Endothelial cell of umbilical vein (primary cell): ENCODE data around the gene DAPK3. TPM values are rescaled to one million over a fixed set of nuclear protein-coding genes. Genes with fewer than 3 reads are reported as not detected.

Experiments
- BruUV-seq: library from RNA; stranded (reverse); fragments of 400-500 nt; replicated peaks from 2 replicates; lab custom pipeline; 2021; lab: Mats Ljungman, UMichigan
- CTCF ChIA-PET: fragments of 300-600, 350-600 bp; sonication (Branson Sonifier 250); formaldehyde crosslinking; loops from one replicate; lab custom pipeline; 2021; ENCODE audit warnings: antibody characterized with exemption, inconsistent platforms; lab: Charles Lee
- POLR2A ChIA-PET: fragments of 300-600, 350-600 bp; sonication (Branson Sonifier 250); formaldehyde crosslinking; loops from one replicate; lab custom pipeline; 2021; ENCODE audit warnings: antibody characterized with exemption, inconsistent platforms; lab: Charles Lee
- DNase-seq: peaks from one replicate; pipeline ENCODE4 v3.0.0-alpha.2; 2011; ENCODE audit warnings: low read depth, low spot score
- FAIRE-seq: peaks from 2 replicates; lab custom pipeline; 2011; peaks lifted over from hg19 to GRCh38; lab: Jason Lieb, UNC
- H2AFZ ChIP-seq: 2 replicates; pipeline ENCODE4 v1.6.0; 2012; ENCODE audit warnings: low read depth, low read length, control low read depth, inconsistent platforms
- H3K27ac ChIP-seq: 2 replicates; pipeline ENCODE4 v1.5.1; 2011; ENCODE audit warnings: low read depth, mild to moderate bottlenecking, control low read depth, low read length, moderate library complexity; ENCODE audit not compliant: insufficient read depth
- H3K27me3 ChIP-seq, 2 experiments: 2 replicates each; pipeline versions ENCODE4 v1.6.0 to v1.6.1; 2011; ENCODE audit warnings: low read length in 2 of 2, mixed read lengths in 1 of 2; ENCODE audit not compliant: control insufficient read depth in 2 of 2, insufficient read depth in 2 of 2
- H3K36me3 ChIP-seq, 2 experiments: 2 replicates in 1 of 2; 3 replicates in 1 of 2; pipeline ENCODE4 v1.5.1; 2011; ENCODE audit warnings: low read length in 2 of 2, mild to moderate bottlenecking in 1 of 2, moderate library complexity in 1 of 2; ENCODE audit not compliant: control insufficient read depth in 2 of 2, insufficient read depth in 2 of 2; ENCODE audit errors: extremely low read depth in 1 of 2
- H3K4me1 ChIP-seq: 3 replicates; pipeline ENCODE4 v1.5.1; 2011; ENCODE audit warnings: mild to moderate bottlenecking, low read length; ENCODE audit not compliant: control insufficient read depth, insufficient read depth; ENCODE audit errors: extremely low read depth
- H3K4me2 ChIP-seq: 2 replicates; pipeline ENCODE4 v1.6.1; 2011; ENCODE audit warnings: low read length, control low read depth, mixed read lengths; ENCODE audit not compliant: insufficient read depth
- H3K4me3 ChIP-seq, 3 experiments: fragments of 200-600 bp in 1 of 3; sonication (generic), shearing (Covaris generic) in 1 of 3; replicated peaks in 1 of 3; 2 replicates each; pipeline ENCODE4 v1.5.1; 2011 to 2016; ENCODE audit warnings: control low read depth in 3 of 3, low read length in 3 of 3, mild to moderate bottlenecking in 2 of 3, inconsistent platforms in 1 of 3, low read depth in 1 of 3, moderate library complexity in 1 of 3; ENCODE audit not compliant: insufficient read depth in 1 of 3
- H3K79me2 ChIP-seq: 2 replicates; pipeline ENCODE4 v1.6.0; 2012; ENCODE audit warnings: low read length, inconsistent platforms; ENCODE audit not compliant: control insufficient read depth, insufficient read depth
- H3K9ac ChIP-seq: replicated peaks from 2 replicates; pipeline ENCODE3; 2011; ENCODE audit warnings: low read length, control low read depth; ENCODE audit not compliant: insufficient read depth; ENCODE audit errors: extremely low read depth
- H3K9me1 ChIP-seq: replicated peaks from 3 replicates; pipeline ENCODE4 v1.6.0; 2011; ENCODE audit warnings: mild to moderate bottlenecking, low read length; ENCODE audit not compliant: control insufficient read depth, insufficient read depth; ENCODE audit errors: extremely low read depth
- H3K9me3 ChIP-seq: replicated peaks from 2 replicates; pipeline ENCODE4 v1.5.1; 2012; ENCODE audit warnings: low read length, inconsistent platforms; ENCODE audit not compliant: control insufficient read depth, insufficient read depth
- H4K20me1 ChIP-seq: replicated peaks from 2 replicates; pipeline ENCODE3; 2011; ENCODE audit warnings: mild to moderate bottlenecking, low read length; ENCODE audit not compliant: control insufficient read depth, insufficient read depth; ENCODE audit errors: extremely low read depth
- EZH2 ChIP-seq: IDR thresholded peaks from 2 replicates; pipeline ENCODE4 v1.6.1; 2012; ENCODE audit warnings: borderline replicate concordance, low read depth, mild to moderate bottlenecking, moderate library complexity, low read length, inconsistent platforms; ENCODE audit not compliant: severe bottlenecking
- FOS ChIP-seq: IDR thresholded peaks from 2 replicates; pipeline ENCODE4 v1.6.1; 2011; ENCODE audit warnings: mild to moderate bottlenecking, low read length, moderate library complexity, borderline replicate concordance; ENCODE audit not compliant: insufficient read depth
- GATA2 ChIP-seq: IDR thresholded peaks from 2 replicates; pipeline ENCODE4 v1.7.0; 2011; ENCODE audit warnings: low read depth, mild to moderate bottlenecking, moderate library complexity, mixed read lengths, low read length; ENCODE audit not compliant: insufficient read length, insufficient read depth
- JUN ChIP-seq: IDR thresholded peaks from 2 replicates; pipeline ENCODE4 v1.6.1; 2011; ENCODE audit warnings: borderline replicate concordance, low read depth; ENCODE audit not compliant: insufficient read length, insufficient read depth
- MYC ChIP-seq: IDR thresholded peaks from one replicate; pipeline ENCODE4 v1.6.1; 2011; ENCODE audit warnings: mild to moderate bottlenecking, low read depth, low read length
- POLR2A ChIP-seq: IDR thresholded peaks from 2 replicates; pipeline ENCODE4 v1.6.1; 2012; ENCODE audit warnings: low read depth, mild to moderate bottlenecking, control low read depth, low read length
- POLR2AphosphoS5 ChIP-seq: IDR thresholded peaks from 2 replicates; pipeline ENCODE4 v1.6.1; 2012; ENCODE audit warnings: low read depth, mild to moderate bottlenecking, control low read depth, low read length, moderate library complexity; ENCODE audit not compliant: insufficient read depth
- dilution Hi-C: fragments of 300-500 bp; cut with MboI; formaldehyde crosslinking; loops from one replicate; pipeline ENCODE4 v1.15.0; 2019; ENCODE audit warnings: low sequenced_read_pairs; ENCODE audit not compliant: extremely low pct_ligation_motif_present
- intact Hi-C: fragments of 100-400 bp; cut with micrococcal nuclease; formaldehyde crosslinking; loops from one replicate; pipeline ENCODE4 v1.10.0; 2022
- polyA plus RNA-seq, 4 experiments: library from polyadenylated mRNA; depleted of rRNA in 3 of 4; stranded (reverse) in 3 of 4; unstranded in 1 of 4; fragments of >200 nt; gene quantifications; 2 replicates each; pipeline versions ENCODE4 v1.2.1 to v1.2.3, GENCODE V29; 2011 to 2012; ENCODE audit warnings: missing spikeins in 1 of 4
- total RNA-seq: library from RNA; stranded (reverse); gene quantifications from 2 replicates; pipeline ENCODE4 v1.2.3, GENCODE V29; 2021
- TF ChIP-seq, protein P1 (sequence below), 2 donors: IDR thresholded peaks; 1 replicate in 1 of 2; 2 replicates in 1 of 2; pipeline ENCODE4 v1.5.1; 2011; ENCODE audit warnings: low read length in 2 of 2, mild to moderate bottlenecking in 2 of 2, moderate library complexity in 2 of 2, control low read depth in 1 of 2, inconsistent platforms in 1 of 2, low read depth in 1 of 2; ENCODE audit not compliant: insufficient read depth in 1 of 2; ENCODE audit errors: extremely low read depth in 1 of 2
- TF ChIP-seq, protein P2 (sequence below): IDR thresholded peaks from 2 replicates; pipeline ENCODE4 v1.6.1; 2011; ENCODE audit not compliant: insufficient read depth, insufficient read length

Gene DAPK3
- total and polyA plus RNA-seq, 2 donors (not counting 3 experiments of a cell fraction or from before 2014, with no cell fraction given): 157 to 175 TPM

DNA sequence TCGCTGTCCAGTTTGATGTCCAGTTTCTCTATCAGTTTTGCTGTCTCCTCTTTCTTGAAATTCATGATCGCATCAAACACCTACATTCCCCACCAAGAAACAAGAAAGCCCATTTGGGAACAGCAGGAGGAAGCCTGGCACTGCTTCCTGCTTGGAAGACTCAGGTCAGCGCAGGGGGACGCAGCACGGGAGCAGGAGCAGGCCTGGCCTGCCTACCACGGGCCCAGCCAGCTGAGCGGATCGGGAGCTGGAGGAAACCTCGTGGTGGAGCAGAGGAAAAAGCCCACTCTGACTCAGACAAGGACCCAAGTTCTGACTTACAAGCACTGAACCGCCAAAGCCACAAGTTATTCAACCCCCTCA, 10.5 kb upstream of the DAPK3 start:
- Histone ChIP-seq H3K36me3 (peaks cover 52 to 73% of the 10 kb centered on the region in 2 experiments), H4K20me1 (no peaks in the 10 kb centered on the region), H2AFZ (no peak overlapping the region), H3K79me2 (peaks cover 84% of the 10 kb centered on the region), H3K27me3 (no peaks in the 10 kb centered on the region), H3K9ac (no peak overlapping the region), H3K9me1 (no peaks in the 10 kb centered on the region), H3K9me3 (no peaks in the 10 kb centered on the region), H3K4me2 (no peak overlapping the region), H3K27ac (no peak overlapping the region), H3K4me3 (no peak overlapping the region), H3K4me1 (peaks cover 22% of the 10 kb centered on the region)
- dilution Hi-C loops (no loop called here), intact Hi-C loops (no loop called here)
- ChIA-PET CTCF (no interaction called here), POLR2A (interaction anchor here (3.9 to 5.3 kb wide), 2 partner anchors 11 to 12 kb away, joined by 29 to 82 read pairs; partner anchors contain the start of gene DAPK3)
- TF ChIP-seq EZH2: no peak
- TF ChIP-seq MYC: no peak
- TF ChIP-seq GATA2: no peak
- TF ChIP-seq, protein P1, sequence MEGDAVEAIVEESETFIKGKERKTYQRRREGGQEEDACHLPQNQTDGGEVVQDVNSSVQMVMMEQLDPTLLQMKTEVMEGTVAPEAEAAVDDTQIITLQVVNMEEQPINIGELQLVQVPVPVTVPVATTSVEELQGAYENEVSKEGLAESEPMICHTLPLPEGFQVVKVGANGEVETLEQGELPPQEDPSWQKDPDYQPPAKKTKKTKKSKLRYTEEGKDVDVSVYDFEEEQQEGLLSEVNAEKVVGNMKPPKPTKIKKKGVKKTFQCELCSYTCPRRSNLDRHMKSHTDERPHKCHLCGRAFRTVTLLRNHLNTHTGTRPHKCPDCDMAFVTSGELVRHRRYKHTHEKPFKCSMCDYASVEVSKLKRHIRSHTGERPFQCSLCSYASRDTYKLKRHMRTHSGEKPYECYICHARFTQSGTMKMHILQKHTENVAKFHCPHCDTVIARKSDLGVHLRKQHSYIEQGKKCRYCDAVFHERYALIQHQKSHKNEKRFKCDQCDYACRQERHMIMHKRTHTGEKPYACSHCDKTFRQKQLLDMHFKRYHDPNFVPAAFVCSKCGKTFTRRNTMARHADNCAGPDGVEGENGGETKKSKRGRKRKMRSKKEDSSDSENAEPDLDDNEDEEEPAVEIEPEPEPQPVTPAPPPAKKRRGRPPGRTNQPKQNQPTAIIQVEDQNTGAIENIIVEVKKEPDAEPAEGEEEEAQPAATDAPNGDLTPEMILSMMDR (IDR thresholded peaks at IDR 0.05; ENCODE audit: extremely low read depth in 1 of 2, insufficient read depth in 1 of 2, low read depth in 1 of 2, low read length in 2 of 2): no peak
- TF ChIP-seq, protein P2, sequence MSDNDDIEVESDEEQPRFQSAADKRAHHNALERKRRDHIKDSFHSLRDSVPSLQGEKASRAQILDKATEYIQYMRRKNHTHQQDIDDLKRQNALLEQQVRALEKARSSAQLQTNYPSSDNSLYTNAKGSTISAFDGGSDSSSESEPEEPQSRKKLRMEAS: no peak
- no peak for TF ChIP-seq POLR2A
- no peak for TF ChIP-seq JUN
- no peak for TF ChIP-seq POLR2AphosphoS5
- TF ChIP-seq FOS: no peak
- FAIRE-seq: peak; percentile 54
- no TSS peak for BruUV-seq
- DNase-seq: no peak
